ENCODE results near the gene OGFR. TPM values are rescaled to one million over a fixed set of nuclear protein-coding genes. Genes with fewer than 3 reads are reported as not detected.

OGFR gene
- total RNA-seq, 1 experiment from 2014 or later, result 46.1 TPM

- Histone ChIP-seq H3K9me3 (ENCODE audit: low read depth, low read length, poor library complexity, severe bottlenecking) (no peaks in the 10 kb centered on the region), H3K4me3 (ENCODE audit: low read depth, low read length, poor library complexity, severe bottlenecking) (no peak overlapping the region), H3K4me1 (ENCODE audit: insufficient read depth, low read length, poor library complexity, severe bottlenecking) (peaks cover 21% of the 10 kb centered on the region), H3K27me3 (replicated peaks; ENCODE audit: insufficient read depth, low read depth, low read length, poor library complexity) (no peaks in the 10 kb centered on the region), H3K27ac (ENCODE audit: low read depth, low read length, poor library complexity, severe bottlenecking) (no peak overlapping the region), H3K36me3 (ENCODE audit: insufficient read depth, low read length, poor library complexity, severe bottlenecking) (peaks cover 46% of the 10 kb centered on the region)
- no peak for TF ChIP-seq EZH2 (IDR thresholded peaks at IDR 0.05; ENCODE audit: borderline replicate concordance, low read depth, low read length, poor library complexity, severe bottlenecking)
- no peak for TF ChIP-seq CTCF (conservative IDR thresholded peaks at IDR 0.05; ENCODE audit: low read depth, low read length)
- ChIA-PET CTCF (no interaction called here), POLR2A (ENCODE audit: low non-redundant PET) (no interaction called here)
- no peak for DNase-seq (ENCODE audit: low spot score)
- no TSS peak for BruUV-seq (replicated peaks)
- intact Hi-C loops (cut with micrococcal nuclease; ENCODE audit: unreplicated experiment), result no loop called here
These were observed 6.7 kb downstream of the OGFR start for GRCh38 chr20:62811320-62811719.

- intact Hi-C loops (cut with micrococcal nuclease; ENCODE audit: unreplicated experiment), result no loop called here
- Histone ChIP-seq H3K9me3 (ENCODE audit: low read depth, low read length, poor library complexity, severe bottlenecking) (no peaks in the 10 kb centered on the region), H3K27ac (ENCODE audit: low read depth, low read length, poor library complexity, severe bottlenecking) (no peak overlapping the region), H3K27me3 (replicated peaks; ENCODE audit: insufficient read depth, low read depth, low read length, poor library complexity) (no peaks in the 10 kb centered on the region), H3K4me3 (ENCODE audit: low read depth, low read length, poor library complexity, severe bottlenecking) (no peak overlapping the region), H3K36me3 (ENCODE audit: insufficient read depth, low read length, poor library complexity, severe bottlenecking) (peaks cover 46% of the 10 kb centered on the region), H3K4me1 (ENCODE audit: insufficient read depth, low read length, poor library complexity, severe bottlenecking) (peaks cover 21% of the 10 kb centered on the region)
- TF ChIP-seq EZH2 (IDR thresholded peaks at IDR 0.05; ENCODE audit: borderline replicate concordance, low read depth, low read length, poor library complexity, severe bottlenecking), result no peak
- TF ChIP-seq CTCF (conservative IDR thresholded peaks at IDR 0.05; ENCODE audit: low read depth, low read length), result no peak
- no peak for DNase-seq (ENCODE audit: low spot score)
- POLR2A ChIA-PET (ENCODE audit: low non-redundant PET), result no interaction called here
- CTCF ChIA-PET, result no interaction called here
- no TSS peak for BruUV-seq (replicated peaks)
These were observed 7.1 kb downstream of the OGFR start for GRCh38 chr20:62811720-62812119.

GRCh38 chr20:62812181-62812906 is 7.7 kb downstream of the OGFR start:
- intact Hi-C loops (cut with micrococcal nuclease; ENCODE audit: unreplicated experiment), result no loop called here
- Histone ChIP-seq H3K27me3 (replicated peaks; ENCODE audit: insufficient read depth, low read depth, low read length, poor library complexity) (peaks cover 2% of the 10 kb centered on the region), H3K36me3 (ENCODE audit: insufficient read depth, low read length, poor library complexity, severe bottlenecking) (peaks cover 45% of the 10 kb centered on the region), H3K9me3 (ENCODE audit: low read depth, low read length, poor library complexity, severe bottlenecking) (no peaks in the 10 kb centered on the region), H3K27ac (ENCODE audit: low read depth, low read length, poor library complexity, severe bottlenecking) (no peak overlapping the region), H3K4me3 (ENCODE audit: low read depth, low read length, poor library complexity, severe bottlenecking) (no peak overlapping the region), H3K4me1 (ENCODE audit: insufficient read depth, low read length, poor library complexity, severe bottlenecking) (peaks cover 20% of the 10 kb centered on the region)
- TF ChIP-seq CTCF (conservative IDR thresholded peaks at IDR 0.05; ENCODE audit: low read depth, low read length) (no peak), EZH2 (IDR thresholded peaks at IDR 0.05; ENCODE audit: borderline replicate concordance, low read depth, low read length, poor library complexity, severe bottlenecking) (no peak)
- DNase-seq (ENCODE audit: low spot score), result no peak
- no TSS peak for BruUV-seq (replicated peaks)
- POLR2A ChIA-PET (ENCODE audit: low non-redundant PET), result no interaction called here
- CTCF ChIA-PET, result no interaction called here
